ENCODE data around the gene SOCS1. TPM values are rescaled to one million over a fixed set of nuclear protein-coding genes. Genes with fewer than 3 reads are reported as not detected.
"Not testable (repeated sequence)": the region's sequence is repeated elsewhere in the genome, so short reads cannot be mapped to it uniquely, and the experiment has no call there.

The SOCS1 gene
- total RNA-seq, 2 donors from 2014 or later: 4.7 to 5.5 TPM

DNA sequence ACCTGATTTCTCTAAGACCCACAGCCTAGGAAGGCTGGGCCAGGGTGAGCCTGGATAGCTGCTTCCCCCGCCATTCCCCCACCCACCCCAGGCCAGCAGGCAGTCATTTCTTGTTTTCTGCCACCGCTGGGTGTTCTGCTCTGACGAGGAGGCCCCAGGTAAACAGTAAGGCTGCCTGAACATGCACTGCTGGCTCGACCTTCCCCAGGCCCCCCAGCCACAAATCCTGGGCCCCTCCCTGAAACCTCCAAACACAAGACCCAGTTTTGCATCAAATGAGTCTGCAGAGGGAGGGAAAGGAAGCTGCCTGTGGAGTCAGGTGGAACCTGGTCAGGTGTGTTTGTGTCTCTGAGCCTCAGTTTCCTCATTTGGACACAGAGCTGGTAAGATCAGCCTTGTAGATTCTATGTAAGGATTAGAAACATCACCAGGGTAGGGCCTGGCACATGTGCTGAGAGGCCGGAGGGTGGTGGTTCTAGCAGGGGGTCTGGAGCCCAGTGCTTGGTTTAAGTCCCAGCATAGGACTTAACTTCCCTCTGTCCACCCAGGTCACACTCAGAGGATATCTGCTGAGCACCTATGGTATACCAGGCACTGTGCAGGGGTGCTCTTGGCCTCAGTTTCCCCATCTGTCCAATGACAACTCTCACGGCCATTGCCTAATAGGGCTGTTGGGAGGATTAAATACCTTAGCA, 44.0 kb upstream of the SOCS1 start:
- Histone ChIP-seq H3K4me1 (peaks cover 0 to 15% of the 10 kb centered on the region in 2 donors), H3K36me3 (no peaks in the 10 kb centered on the region), H3K27ac (no peak overlapping the region), H3K9me3 (no peaks in the 10 kb centered on the region), H3K27me3 (no peaks in the 10 kb centered on the region), H3K4me3 (no peak overlapping the region)
- TF ChIP-seq, protein P1, sequence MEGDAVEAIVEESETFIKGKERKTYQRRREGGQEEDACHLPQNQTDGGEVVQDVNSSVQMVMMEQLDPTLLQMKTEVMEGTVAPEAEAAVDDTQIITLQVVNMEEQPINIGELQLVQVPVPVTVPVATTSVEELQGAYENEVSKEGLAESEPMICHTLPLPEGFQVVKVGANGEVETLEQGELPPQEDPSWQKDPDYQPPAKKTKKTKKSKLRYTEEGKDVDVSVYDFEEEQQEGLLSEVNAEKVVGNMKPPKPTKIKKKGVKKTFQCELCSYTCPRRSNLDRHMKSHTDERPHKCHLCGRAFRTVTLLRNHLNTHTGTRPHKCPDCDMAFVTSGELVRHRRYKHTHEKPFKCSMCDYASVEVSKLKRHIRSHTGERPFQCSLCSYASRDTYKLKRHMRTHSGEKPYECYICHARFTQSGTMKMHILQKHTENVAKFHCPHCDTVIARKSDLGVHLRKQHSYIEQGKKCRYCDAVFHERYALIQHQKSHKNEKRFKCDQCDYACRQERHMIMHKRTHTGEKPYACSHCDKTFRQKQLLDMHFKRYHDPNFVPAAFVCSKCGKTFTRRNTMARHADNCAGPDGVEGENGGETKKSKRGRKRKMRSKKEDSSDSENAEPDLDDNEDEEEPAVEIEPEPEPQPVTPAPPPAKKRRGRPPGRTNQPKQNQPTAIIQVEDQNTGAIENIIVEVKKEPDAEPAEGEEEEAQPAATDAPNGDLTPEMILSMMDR (IDR thresholded peaks at IDR 0.05): no peak
- DNase-seq (ENCODE audit: low spot score): no peak

DNA sequence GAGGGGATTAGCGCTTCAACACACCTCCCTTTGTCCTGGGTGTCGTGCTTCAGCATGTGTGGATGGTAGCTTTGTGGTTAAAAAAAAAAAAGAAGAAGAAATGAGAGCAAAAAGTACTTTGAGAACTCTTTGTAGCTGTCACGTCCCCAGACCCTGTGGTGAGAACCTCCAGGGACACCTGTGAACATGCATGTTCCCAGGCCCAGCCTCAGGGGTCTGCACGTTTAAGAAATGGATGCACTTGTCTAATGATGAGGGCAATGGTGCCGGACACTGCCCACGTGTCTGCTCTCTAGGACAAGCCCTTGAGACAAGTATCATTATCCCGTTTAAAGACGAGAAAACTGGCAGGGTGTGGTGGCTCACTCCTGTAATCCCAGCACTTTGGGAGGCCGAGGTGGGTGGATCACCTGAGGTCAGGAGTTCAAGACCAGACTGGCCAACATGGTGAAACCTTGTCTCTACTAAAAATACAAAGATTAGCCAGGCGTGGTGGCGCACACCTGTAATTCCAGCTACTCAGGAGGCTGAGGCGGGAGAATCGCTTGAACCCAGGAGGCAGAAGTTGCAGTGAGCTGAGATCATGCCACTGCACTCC, 43.0 kb upstream of the SOCS1 start:
- not testable (repeated sequence) for H3K4me3 ChIP-seq; H3K9me3 ChIP-seq; H3K27me3 ChIP-seq; DNase-seq (ENCODE audit: low spot score); H3K36me3 ChIP-seq; H3K27ac ChIP-seq
- peaks cover 0 to 15% of the 10 kb centered on the region in 2 donors for H3K4me1 ChIP-seq

DNA sequence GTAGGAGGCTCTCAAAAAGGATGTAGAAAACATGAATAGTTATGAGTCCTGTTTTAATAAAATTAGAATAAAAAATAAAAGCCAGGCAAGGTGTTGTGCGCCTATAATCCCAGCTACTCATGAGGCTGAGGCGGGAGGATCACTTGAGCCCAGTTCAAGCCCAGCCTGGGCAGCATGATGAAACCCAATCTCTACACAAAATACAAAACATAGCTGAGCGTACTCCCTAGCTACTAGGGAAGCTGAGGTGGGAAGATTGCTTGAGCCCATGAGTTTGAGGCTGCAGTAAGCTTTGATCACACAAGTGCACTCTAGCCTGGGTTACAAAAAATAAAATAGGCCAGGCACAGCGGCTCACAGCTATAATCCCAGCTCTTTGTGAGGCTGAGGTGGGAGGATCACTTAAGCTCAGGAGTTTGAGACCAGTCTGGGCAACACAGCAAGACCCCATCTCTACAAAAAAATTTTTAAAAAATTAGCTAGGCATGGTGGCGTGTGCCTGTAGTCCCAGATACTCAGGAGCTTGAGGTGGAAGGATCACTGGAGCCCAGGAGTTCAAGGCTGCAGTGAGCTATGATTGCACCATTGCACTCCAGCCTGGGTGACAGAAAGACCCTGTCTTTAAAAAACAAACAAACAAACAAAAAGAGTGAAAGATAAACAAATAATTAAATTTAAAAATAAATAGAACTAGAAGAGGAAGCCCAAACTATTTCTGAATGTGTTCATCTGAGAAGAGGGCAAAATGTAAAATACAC, 42.3 kb upstream of the SOCS1 start:
- DNase-seq (ENCODE audit: low spot score): no peak
- no peaks in the 10 kb centered on the region for H3K36me3 ChIP-seq
- no peaks in the 10 kb centered on the region for H3K27me3 ChIP-seq
- TF ChIP-seq, protein P1 (IDR thresholded peaks at IDR 0.05): no peak
- H3K4me3 ChIP-seq: no peak overlapping the region
- H3K9me3 ChIP-seq: no peaks in the 10 kb centered on the region
- peak overlapping the region; percentile 10 to 14 for H3K27ac ChIP-seq
- peaks cover 0 to 15% of the 10 kb centered on the region in 2 donors for H3K4me1 ChIP-seq

DNA sequence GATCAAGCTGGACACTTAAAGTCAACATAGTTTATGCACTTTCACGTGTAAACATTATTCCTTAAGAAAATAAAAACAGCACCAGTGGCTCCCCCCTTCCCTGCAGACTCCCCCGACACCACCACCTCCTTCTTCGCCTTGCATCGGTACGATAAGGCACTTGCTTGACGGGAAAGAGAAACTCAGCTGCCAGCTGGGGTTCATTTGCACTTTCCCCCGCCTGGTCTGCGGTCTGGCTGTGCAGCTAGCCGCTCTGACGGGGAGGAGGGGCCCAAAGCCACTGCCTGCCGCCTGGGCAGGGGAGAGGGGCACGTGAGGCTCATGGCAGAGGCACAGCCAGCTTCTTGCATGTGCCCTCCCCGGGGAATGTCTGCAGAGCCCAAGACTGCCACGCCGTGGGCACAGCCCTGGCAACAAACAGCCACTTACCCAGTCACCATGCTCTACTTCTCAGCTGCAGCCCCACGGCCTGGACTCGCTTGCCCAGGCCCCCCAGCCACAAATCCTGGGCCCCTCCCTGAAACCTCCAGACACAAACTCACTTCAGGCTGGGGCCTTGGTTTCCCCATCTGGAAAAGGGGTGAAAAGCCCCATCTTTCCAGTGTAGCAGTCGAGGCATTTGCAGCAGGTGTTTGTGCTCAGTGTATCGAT, 41.6 kb upstream of the SOCS1 start:
- Histone ChIP-seq H3K27ac (peak overlapping the region; percentile 14 to 43), H3K4me1 (peaks cover 0 to 15% of the 10 kb centered on the region in 2 donors), H3K4me3 (peak overlapping the region in 1 of 2 donors; percentile 23), H3K27me3 (no peaks in the 10 kb centered on the region), H3K9me3 (no peaks in the 10 kb centered on the region), H3K36me3 (no peaks in the 10 kb centered on the region)
- TF ChIP-seq, protein P1 (IDR thresholded peaks at IDR 0.05): peak in 1 of 2 donors; percentile 46
- DNase-seq (ENCODE audit: low spot score): peak; percentile 60

DNA sequence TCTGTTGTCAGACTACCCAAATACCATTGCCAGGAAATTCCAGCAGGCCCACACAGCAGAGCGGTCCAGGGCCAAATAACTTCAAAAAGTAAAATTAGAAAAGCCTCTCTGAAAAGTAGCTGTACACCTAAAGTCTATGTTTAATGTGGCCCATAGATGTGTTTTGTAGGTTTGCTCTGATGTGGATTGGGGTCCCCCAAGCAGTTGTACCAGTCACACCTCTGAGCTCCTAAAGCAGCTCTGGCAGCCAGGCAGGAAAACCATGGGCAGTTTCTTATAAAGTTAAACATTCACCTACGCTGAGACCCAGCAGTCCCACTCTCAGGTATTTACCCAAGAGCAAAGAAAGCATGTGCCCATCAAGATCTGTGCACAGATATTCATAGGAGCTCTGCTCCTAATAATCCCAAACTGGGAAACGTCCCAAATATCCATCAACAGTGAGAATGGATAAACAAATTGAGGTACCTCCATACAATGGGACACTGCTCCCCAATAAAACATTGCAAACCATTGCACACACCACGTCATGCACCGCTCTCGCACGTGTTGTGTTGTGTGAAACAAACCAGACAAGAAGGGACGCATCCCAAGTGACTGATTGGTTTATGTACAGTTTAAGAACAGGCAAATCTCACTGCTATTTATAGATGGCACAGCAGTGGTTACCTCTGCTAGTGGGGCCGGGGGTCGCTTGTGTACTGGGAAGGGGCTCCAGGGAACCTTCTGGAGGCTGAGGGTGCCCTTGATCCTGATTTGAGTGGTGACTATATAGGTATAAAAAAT, 40.9 kb upstream of the SOCS1 start:
- no peak for DNase-seq (ENCODE audit: low spot score)
- Histone ChIP-seq H3K36me3 (no peaks in the 10 kb centered on the region), H3K4me1 (peaks cover 0 to 15% of the 10 kb centered on the region in 2 donors), H3K27ac (peak overlapping the region; percentile 14 to 43), H3K9me3 (no peaks in the 10 kb centered on the region), H3K27me3 (no peaks in the 10 kb centered on the region), H3K4me3 (peak overlapping the region in 1 of 2 donors; percentile 23)
- TF ChIP-seq, protein P1 (IDR thresholded peaks at IDR 0.05): no peak

Measured in right atrium auricular region (tissue), 2 donors.